Ovary (tissue), 9 donors: ENCODE results near the gene GOSR1. TPM values are rescaled to one million over a fixed set of nuclear protein-coding genes. Genes with fewer than 3 reads are reported as not detected.
A peak's percentile ranks its signal among the peaks of the same experiment; 100 is the strongest.
"Not testable (repeated sequence)": the region's sequence is repeated elsewhere in the genome, so short reads cannot be mapped to it uniquely, and the experiment has no call there.

Experiments
- DNase-seq, 5 donors: peaks; one replicate each; pipeline ENCODE4 v3.0.0-alpha.2; 2019 to 2020
- H3K27ac ChIP-seq, 2 donors: fragments of 200-600 bp; one replicate each; pipeline versions ENCODE4 v1.5.1 to v1.8.0; 2019 to 2022
- H3K27me3 ChIP-seq: fragments of 200-600 bp; one replicate; pipeline ENCODE4 v1.8.0; 2022
- H3K36me3 ChIP-seq: fragments of 200-600 bp; sonication (generic); one replicate; pipeline ENCODE4 v1.5.1; 2019
- H3K4me1 ChIP-seq: one replicate; pipeline ENCODE4 v1.8.1; 2013; ENCODE audit warnings: mild to moderate bottlenecking, moderate library complexity; ENCODE audit not compliant: insufficient read depth
- H3K4me3 ChIP-seq: fragments of 200-600 bp; sonication (generic); one replicate; pipeline ENCODE4 v1.5.1; 2017
- H3K9me3 ChIP-seq, 2 donors: fragments of 200-600 bp in 1 of 2; sonication (generic) in 1 of 2; one replicate each; pipeline versions ENCODE4 v1.5.1 to v1.8.1; 2013 to 2019; ENCODE audit warnings: mild to moderate bottlenecking in 1 of 2, moderate library complexity in 1 of 2
- EP300 ChIP-seq: sonication (generic); formaldehyde crosslinking; IDR thresholded peaks from one replicate; pipeline ENCODE4 v1.6.1; 2017; ENCODE audit warnings: antibody characterized with exemption
- POLR2A ChIP-seq: fragments of 450-650 bp; IDR thresholded peaks from one replicate; pipeline ENCODE4 v1.6.1; 2017; ENCODE audit warnings: antibody characterized with exemption, mild to moderate bottlenecking, moderate library complexity
- WGBS, 3 donors: extraction: QIAGEN DNeasy Blood & Tissue Kit in 1 of 3; methylation state at CpG; one replicate each; pipeline versions ENCODE4 v1.1.5 to v1.1.7; 2013 to 2017; 5-methylcytosine and 5-hydroxymethylcytosine counted together
- intact Hi-C, 4 donors: fragments of 100-400 bp; cut with DNase I; formaldehyde crosslinking; loops; one replicate each; pipeline versions ENCODE4 v1.11.0 to v1.15.1; 2022 to 2023
- polyA plus RNA-seq, 2 donors: library from polyadenylated mRNA; stranded (reverse); fragments of 200-250 nt in 1 of 2; fragments of 350-450 nt in 1 of 2; fragmentation: Illumina TruSeq in 1 of 2; extraction: RNeasy Lipid Tissue Mini Kit (QIAGEN cat#74804) in 1 of 2; gene quantifications; one replicate each; pipeline ENCODE4 v1.2.3, GENCODE V29; 2013 to 2014
- total RNA-seq, 7 donors: library from RNA; depleted of rRNA in 2 of 7; stranded (reverse); fragments of >200 nt in 2 of 7; fragmentation: NEBNext Ultra II Directional in 3 of 7; extraction: Animal tissue kit (Norgen Biotek cat#: 25700) in 3 of 7; gene quantifications; one replicate each; pipeline versions ENCODE4 v1.1.0 to v1.2.4, GENCODE V29; 2016 to 2023
- TF ChIP-seq, protein P1 (sequence below), 3 donors: fragments of 450-650 bp in 2 of 3; fragments of 200-600 bp in 1 of 3; IDR thresholded peaks; one replicate each; pipeline versions ENCODE4 v1.5.1 to v1.8.0; 2016 to 2022; ENCODE audit warnings: antibody characterized with exemption in 3 of 3, mild to moderate bottlenecking in 1 of 3
- donor health status: DM: no; HTN: no; CAD: no; lungs with moderate emphysema.
- donor health status: DM: no; HTN: no; CAD: no.
- donor health status: Bipolar disorder and iron deficiency.
- donor health status: DM: yes; HTN: yes; CAD: no.
- donor health status: DM: no; HTN: no; CAD: no.
- donor health status: DM: yes; HTN: yes; CAD: no.

GOSR1 gene
- total and polyA plus RNA-seq, 9 donors, result 19.1 to 66.9 (median 53.9) TPM

GRCh38 chr17:30563131-30563904, 86.1 kb downstream of the GOSR1 start:
- not testable (repeated sequence) for H3K36me3 ChIP-seq

DNA sequence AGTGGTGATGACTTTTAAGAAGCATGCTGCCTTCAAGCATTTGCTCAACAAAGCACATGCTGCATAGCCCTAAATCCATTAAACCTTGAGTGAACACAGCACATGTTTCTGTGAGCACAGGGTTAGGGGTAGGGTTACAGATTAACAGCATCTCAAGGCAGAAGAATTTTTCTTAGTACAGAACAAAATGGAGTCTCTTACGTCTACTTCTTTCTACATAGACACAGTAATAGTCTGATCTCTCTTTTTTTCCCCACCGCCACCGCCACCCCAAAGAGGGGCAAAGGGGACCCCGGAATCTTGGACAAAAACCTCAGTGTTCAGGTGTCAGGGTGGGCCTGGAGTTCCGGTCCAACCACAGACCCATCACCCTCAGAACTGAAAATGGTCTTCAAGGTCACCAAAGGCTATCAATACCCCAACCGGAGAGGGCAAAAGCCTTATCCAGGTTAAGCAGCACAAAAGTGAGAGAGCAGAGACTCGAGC, 86.7 kb downstream of the GOSR1 start:
- intact Hi-C loops, result not testable (repeated sequence)

More at GRCh38 chr17:30563131-30563904, 86.1 kb downstream of the GOSR1 start:
- H3K9me3 ChIP-seq, intact Hi-C loops, H3K4me1 ChIP-seq, H3K27ac ChIP-seq, H3K27me3 ChIP-seq, H3K4me3 ChIP-seq: not testable (repeated sequence)
- peak in 1 of 5 donors; percentile 14 for DNase-seq
- 49 to 53% (median 53%) methylated on average over 9 of the region's 9 CpGs for WGBS, 3 donors

DNA sequence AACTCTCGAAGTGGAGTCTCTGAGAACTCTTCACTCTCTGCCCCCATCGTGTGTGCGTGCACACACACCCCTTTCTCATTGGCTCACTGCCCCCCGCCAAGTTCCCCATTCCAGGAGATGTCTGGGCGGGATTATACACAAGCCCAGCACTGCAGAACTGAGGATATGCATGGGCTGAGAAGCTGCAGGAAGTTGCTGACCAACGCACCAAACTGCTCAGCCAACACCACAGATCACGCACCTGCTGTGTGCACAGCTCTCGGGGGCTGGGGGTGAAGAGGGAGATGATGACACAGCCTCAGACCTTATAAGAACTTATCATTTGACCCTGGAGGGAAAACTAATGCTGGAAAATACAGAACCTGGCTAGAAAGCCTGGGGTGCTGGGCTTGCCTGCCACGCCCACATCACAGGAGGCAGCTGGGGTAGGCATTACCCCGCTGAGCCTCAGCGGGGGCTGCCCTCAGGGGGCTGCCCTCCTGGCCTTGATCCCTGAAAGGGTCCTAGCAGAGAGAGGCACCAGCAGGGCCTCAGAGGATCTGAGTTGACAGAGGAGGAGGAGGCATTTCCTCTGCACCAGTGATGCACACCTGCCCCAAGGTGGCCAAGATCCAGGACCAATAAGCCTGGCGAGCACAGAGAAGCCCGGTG, 87.3 kb downstream of the GOSR1 start:
- H3K9me3 ChIP-seq, H3K36me3 ChIP-seq, H3K27ac ChIP-seq, H3K4me3 ChIP-seq, intact Hi-C loops, H3K4me1 ChIP-seq, H3K27me3 ChIP-seq: not testable (repeated sequence)
- peak in 1 of 5 donors; percentile 12 for DNase-seq
- WGBS, 3 donors, result 29 to 39% (median 37%) methylated on average over 13 of the region's 13 CpGs

More for the DNA sequence above, 86.7 kb downstream of the GOSR1 start:
- H3K27me3 ChIP-seq, H3K27ac ChIP-seq, H3K4me1 ChIP-seq, DNase-seq, H3K4me3 ChIP-seq, H3K36me3 ChIP-seq, H3K9me3 ChIP-seq: not testable (repeated sequence)
- WGBS, 3 donors, result 60 to 68% (median 64%) methylated on average over 7 of the region's 7 CpGs

DNA sequence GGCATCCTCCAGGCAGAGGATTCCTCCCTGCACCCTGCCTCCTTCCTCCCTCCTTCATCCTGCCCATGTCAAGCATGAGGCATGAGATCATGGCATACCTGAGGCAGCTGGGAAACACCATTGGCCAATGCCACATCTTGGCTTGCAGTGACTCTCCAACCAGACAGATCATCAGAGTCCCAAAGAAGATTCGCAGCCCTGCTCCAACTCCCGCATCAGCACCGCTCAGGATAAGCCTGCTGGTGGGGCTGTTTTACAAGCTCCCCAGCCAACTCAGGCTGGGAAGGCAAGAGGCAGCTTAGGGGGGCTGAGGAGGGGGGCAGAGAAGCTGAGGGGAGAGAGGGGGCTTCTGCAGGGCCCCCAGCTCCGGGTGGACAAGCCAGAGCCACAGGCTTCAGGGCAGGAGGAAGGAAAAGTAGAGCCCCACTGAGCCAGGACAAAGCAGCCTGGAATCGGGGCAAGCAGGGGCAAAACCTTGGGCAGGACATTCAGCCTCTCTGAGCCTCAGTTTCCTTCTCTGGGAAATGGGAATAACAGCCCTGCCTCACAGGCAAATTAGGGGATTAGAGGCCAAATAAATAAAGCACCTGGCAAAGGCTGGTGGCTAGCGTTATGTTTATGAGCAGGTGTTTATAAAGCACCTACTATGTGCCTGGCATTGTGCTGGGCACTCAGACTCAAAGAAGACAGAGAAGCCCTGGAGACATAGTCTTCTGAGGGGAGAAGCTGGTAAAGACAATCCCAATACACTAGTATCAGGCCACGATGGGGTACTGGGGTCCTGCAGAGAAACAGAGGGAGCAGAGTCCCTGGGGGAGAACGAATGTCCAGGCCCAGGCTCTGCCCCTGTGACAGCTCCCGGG, 88.1 kb downstream of the GOSR1 start:
- Histone ChIP-seq H3K27me3 (no peaks in the 10 kb centered on the region), H3K9me3 (no peaks in the 10 kb centered on the region), H3K27ac (no peak overlapping the region), H3K4me1 (no peaks in the 10 kb centered on the region), H3K36me3 (no peaks in the 10 kb centered on the region), H3K4me3 (no peak overlapping the region)
- no peak for DNase-seq
- 34 to 35% (median 34%) methylated on average over 9 of the region's 9 CpGs for WGBS, 3 donors
- TF ChIP-seq EP300 (no peak), POLR2A (no peak)
- TF ChIP-seq, protein P1, sequence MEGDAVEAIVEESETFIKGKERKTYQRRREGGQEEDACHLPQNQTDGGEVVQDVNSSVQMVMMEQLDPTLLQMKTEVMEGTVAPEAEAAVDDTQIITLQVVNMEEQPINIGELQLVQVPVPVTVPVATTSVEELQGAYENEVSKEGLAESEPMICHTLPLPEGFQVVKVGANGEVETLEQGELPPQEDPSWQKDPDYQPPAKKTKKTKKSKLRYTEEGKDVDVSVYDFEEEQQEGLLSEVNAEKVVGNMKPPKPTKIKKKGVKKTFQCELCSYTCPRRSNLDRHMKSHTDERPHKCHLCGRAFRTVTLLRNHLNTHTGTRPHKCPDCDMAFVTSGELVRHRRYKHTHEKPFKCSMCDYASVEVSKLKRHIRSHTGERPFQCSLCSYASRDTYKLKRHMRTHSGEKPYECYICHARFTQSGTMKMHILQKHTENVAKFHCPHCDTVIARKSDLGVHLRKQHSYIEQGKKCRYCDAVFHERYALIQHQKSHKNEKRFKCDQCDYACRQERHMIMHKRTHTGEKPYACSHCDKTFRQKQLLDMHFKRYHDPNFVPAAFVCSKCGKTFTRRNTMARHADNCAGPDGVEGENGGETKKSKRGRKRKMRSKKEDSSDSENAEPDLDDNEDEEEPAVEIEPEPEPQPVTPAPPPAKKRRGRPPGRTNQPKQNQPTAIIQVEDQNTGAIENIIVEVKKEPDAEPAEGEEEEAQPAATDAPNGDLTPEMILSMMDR (IDR thresholded peaks at IDR 0.05), result no peak
- intact Hi-C loops, result no loop called here

GRCh38 chr17:30566104-30566503, 88.9 kb downstream of the GOSR1 start:
- intact Hi-C loops, H3K4me1 ChIP-seq, H3K27me3 ChIP-seq, H3K4me3 ChIP-seq, H3K36me3 ChIP-seq, H3K9me3 ChIP-seq, H3K27ac ChIP-seq: not testable (repeated sequence)
- WGBS, 3 donors, result 38 to 61% (median 49%) methylated on average over 4 of the region's 4 CpGs
- peak in 1 of 5 donors; percentile 13 for DNase-seq

- H3K9me3 ChIP-seq, H3K4me3 ChIP-seq, H3K36me3 ChIP-seq, H3K27ac ChIP-seq, H3K4me1 ChIP-seq, intact Hi-C loops, H3K27me3 ChIP-seq: not testable (repeated sequence)
- 79 to 82% (median 82%) methylated on average over 10 of the region's 10 CpGs for WGBS, 3 donors
- DNase-seq, result peak in 1 of 5 donors; percentile 17
Measured at GRCh38 chr17:30566516-30567225, 89.5 kb downstream of the GOSR1 start.
